ENCODE results near the gene SLN.
"Not testable (repeated sequence)": the region's sequence is repeated elsewhere in the genome, so short reads cannot be mapped to it uniquely, and the experiment has no call there.

SLN gene

DNA sequence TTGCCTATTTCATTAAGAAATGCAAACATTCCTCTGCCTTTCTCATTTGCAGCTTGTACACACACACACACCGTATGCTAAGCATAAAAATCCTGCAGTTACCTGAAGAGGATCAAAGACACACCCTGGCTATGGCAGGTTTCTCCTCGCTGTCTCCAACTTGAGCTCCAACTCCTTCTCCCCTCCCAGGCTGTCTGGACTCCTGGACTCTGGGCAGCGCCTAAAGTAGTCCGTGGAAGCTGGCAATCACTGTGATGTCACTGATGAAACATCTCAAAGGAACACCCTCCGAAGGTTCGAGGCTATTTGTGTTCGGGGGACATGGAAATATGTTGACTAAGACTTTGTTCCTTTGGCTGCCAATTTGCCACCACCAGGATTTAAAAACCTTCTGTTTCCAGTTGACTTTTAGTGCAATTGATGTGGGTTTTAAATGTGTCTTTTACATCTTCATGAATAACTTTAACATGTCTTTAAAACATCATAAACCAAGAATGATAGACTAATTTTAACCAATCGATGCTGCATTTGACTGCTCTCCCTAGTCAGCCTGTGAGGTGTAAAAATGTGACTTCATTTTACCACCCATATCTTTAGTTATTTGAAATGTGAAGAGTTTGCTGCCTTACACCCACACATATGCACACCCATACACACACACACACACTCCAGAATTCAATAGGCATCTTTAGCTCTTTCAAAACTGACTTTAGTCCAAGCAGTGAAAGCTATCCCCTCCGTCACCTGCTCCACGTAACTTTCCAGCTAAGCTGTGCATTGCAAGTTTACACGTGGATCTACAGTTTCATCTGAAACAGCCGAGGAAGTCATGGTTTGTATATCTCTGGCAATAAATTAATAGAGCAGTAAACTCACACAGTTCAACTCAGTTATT, at the start of gene SLN:
Gene SLN, minus strand, starts transcription at position 196 of the 895 bp plus-strand sequence.
- TF ChIP-seq, protein P1, sequence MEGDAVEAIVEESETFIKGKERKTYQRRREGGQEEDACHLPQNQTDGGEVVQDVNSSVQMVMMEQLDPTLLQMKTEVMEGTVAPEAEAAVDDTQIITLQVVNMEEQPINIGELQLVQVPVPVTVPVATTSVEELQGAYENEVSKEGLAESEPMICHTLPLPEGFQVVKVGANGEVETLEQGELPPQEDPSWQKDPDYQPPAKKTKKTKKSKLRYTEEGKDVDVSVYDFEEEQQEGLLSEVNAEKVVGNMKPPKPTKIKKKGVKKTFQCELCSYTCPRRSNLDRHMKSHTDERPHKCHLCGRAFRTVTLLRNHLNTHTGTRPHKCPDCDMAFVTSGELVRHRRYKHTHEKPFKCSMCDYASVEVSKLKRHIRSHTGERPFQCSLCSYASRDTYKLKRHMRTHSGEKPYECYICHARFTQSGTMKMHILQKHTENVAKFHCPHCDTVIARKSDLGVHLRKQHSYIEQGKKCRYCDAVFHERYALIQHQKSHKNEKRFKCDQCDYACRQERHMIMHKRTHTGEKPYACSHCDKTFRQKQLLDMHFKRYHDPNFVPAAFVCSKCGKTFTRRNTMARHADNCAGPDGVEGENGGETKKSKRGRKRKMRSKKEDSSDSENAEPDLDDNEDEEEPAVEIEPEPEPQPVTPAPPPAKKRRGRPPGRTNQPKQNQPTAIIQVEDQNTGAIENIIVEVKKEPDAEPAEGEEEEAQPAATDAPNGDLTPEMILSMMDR (IDR thresholded peaks at IDR 0.05; ENCODE audit: low read depth, low read length), result no peak
- DNase-seq (ENCODE audit: low read depth in 2 of 2), result no peak
- H3K4me3 ChIP-seq (replicated peaks in 1 of 2; ENCODE audit: low read depth in 2 of 2, low read length in 2 of 2), result no peak within 1 kb of the TSS

- DNase-seq (ENCODE audit: low read depth in 2 of 2); H3K4me3 ChIP-seq (replicated peaks in 1 of 2; ENCODE audit: low read depth in 2 of 2, low read length in 2 of 2): not testable (repeated sequence)
These were observed 47.0 kb upstream of the SLN start for GRCh38 chr11:107758719-107759355.

DNA sequence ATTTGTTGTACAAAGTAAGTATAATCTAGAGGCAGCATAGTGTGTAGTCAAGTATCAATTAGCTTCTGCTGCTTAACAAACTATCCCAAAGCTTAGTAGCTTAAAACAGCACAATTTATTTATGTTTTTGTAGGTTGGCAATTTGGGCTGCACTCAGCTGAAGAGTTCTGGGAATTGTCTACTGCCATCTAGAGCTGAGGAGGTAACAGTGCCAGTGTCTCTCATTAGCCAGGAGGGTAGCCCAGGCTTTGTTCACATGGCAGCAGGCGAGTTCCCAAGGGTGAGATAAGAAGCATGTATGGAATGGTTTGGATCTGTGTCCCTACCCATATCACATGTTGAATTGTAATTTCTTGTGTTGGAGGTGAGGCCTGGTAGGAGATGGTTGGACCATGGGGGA, 45.8 kb upstream of the SLN start:
- no peak overlapping the region for H3K4me3 ChIP-seq (replicated peaks in 1 of 2; ENCODE audit: low read depth in 2 of 2, low read length in 2 of 2)
- no peak for DNase-seq (ENCODE audit: low read depth in 2 of 2)
- TF ChIP-seq, protein P1 (IDR thresholded peaks at IDR 0.05; ENCODE audit: low read depth, low read length), result no peak

DNA sequence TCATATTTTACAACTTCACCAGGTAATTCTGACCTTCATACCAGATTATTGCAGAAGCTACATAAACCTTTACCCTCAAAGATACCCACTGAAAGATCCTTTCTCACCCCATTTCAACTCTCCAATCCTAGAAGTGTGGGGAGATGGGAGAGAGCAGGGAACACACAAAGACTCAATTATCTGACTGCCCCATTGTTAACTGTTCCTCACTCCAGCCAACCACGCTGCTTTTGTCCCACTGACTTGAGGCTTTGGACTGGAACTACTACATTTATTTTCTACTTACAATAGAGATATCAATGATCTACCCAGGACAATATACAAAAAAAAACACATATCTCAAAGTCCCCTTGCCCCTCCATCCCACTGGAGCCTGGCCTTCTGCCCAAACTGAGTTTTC, 44.7 kb upstream of the SLN start:
- no peak overlapping the region for H3K4me3 ChIP-seq (replicated peaks in 1 of 2; ENCODE audit: low read depth in 2 of 2, low read length in 2 of 2)
- DNase-seq (ENCODE audit: low read depth in 2 of 2), result no peak
- TF ChIP-seq, protein P1 (IDR thresholded peaks at IDR 0.05; ENCODE audit: low read depth, low read length), result no peak

GRCh38 chr11:107752949-107753822, 41.3 kb upstream of the SLN start:
- TF ChIP-seq, protein P1 (IDR thresholded peaks at IDR 0.05; ENCODE audit: low read depth, low read length), result no peak
- DNase-seq (ENCODE audit: low read depth in 2 of 2), result no peak
- H3K4me3 ChIP-seq (replicated peaks in 1 of 2; ENCODE audit: low read depth in 2 of 2, low read length in 2 of 2), result no peak overlapping the region

DNA sequence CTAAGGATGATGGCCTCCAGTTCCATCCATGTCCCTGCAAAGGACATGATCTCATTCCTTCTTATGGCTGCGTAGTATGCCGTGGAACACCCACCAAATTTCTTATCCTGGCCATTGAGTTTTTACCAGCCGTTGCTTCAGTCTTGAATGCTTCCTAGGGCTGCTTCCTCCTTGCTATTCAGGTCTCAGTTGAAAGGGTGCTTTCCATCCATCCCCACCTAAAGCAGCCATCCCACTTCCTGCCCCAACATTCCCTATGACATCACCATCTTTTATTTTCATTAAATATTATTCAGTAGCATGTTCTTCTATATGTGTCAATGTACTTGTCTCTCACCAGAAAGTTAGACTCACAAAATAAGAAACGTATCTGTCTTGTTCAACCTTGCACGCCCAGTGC, 40.7 kb upstream of the SLN start:
- no peak overlapping the region for H3K4me3 ChIP-seq (replicated peaks in 1 of 2; ENCODE audit: low read depth in 2 of 2, low read length in 2 of 2)
- no peak for DNase-seq (ENCODE audit: low read depth in 2 of 2)
- TF ChIP-seq, protein P1 (IDR thresholded peaks at IDR 0.05; ENCODE audit: low read depth, low read length), result no peak

All from cardiac fibroblast (primary cell).